ENCODE data around the gene PNLIP. TPM values are rescaled to one million over a fixed set of nuclear protein-coding genes. Genes with fewer than 3 reads are reported as not detected.

PNLIP gene
- total RNA-seq (1 to 10 TPM in 3 of 9 donors, under 1 TPM in 3, not detected in 3; 0.45 to 2.2 (median 1.00) TPM), polyA plus RNA-seq (under 1 TPM in 2 of 3 donors, not detected in 1; 0.16 to 0.88 TPM)
- long read RNA-seq, donor 1: 0 reads
- long read RNA-seq, donor 2: 0 reads
- long read RNA-seq, donor 3: 0 reads
- long read RNA-seq, donor 4, partial matches to known transcripts: 0 of 1 reads
- long read RNA-seq, donor 4, other reads (novel, unspliced or antisense): 0 of 1 reads
- long read RNA-seq, donor 5: 0 reads
- long read RNA-seq, donor 6: 0 reads
- long read RNA-seq, donor 7: 0 reads
- long read RNA-seq, donor 8, partial matches to known transcripts: 0 of 1 reads
- long read RNA-seq, donor 8, other reads (novel, unspliced or antisense): 0 of 1 reads
- long read RNA-seq, donor 9, partial matches to known transcripts: 0 of 1 reads
- long read RNA-seq, donor 9, other reads (novel, unspliced or antisense): 0 of 1 reads
- long read RNA-seq, donor 10: 0 reads

GRCh38 chr10:116545756-116546155, at the start of gene PNLIP:
TSS of gene PNLIP (plus strand) at chr10:116545931. CDS start at chr10:116546093, 162 bp downstream.
- H3K4me1 ChIP-seq (replicated peaks in 1 of 2): no peaks in the 10 kb centered on the region
- intact Hi-C loops (cut with DNase I): no loop called here
- no peak for DNase-seq
- no peaks in the 10 kb centered on the region for H3K9me3 ChIP-seq (replicated peaks in 1 of 3)
- no peak within 1 kb of the TSS for H3K4me3 ChIP-seq
- no peaks in the 10 kb centered on the region for H3K36me3 ChIP-seq (replicated peaks in 1 of 2)
- 66 to 81% (median 70%) methylated on average over 8 of the region's 8 CpGs for WGBS, 4 donors
- H3K27me3 ChIP-seq: no peaks in the 10 kb centered on the region
- no peak within 1 kb of the TSS for H3K27ac ChIP-seq
- no peak for TF ChIP-seq CTCF (IDR thresholded peaks at IDR 0.05)
- TF ChIP-seq POLR2A (IDR thresholded peaks at IDR 0.05): no peak

GRCh38 chr10:116504786-116505185, 40.9 kb upstream of the PNLIP start:
- intact Hi-C loops (cut with DNase I): no loop called here
- Histone ChIP-seq H3K4me3 (no peak overlapping the region), H3K9me3 (replicated peaks in 1 of 3) (no peaks in the 10 kb centered on the region), H3K27ac (no peak overlapping the region), H3K27me3 (no peaks in the 10 kb centered on the region), H3K4me1 (replicated peaks in 1 of 2) (no peaks in the 10 kb centered on the region), H3K36me3 (replicated peaks in 1 of 2) (no peaks in the 10 kb centered on the region)
- DNase-seq: no peak
- TF ChIP-seq POLR2A (IDR thresholded peaks at IDR 0.05): no peak
- TF ChIP-seq CTCF (IDR thresholded peaks at IDR 0.05): no peak
- 67 to 72% (median 70%) methylated on average over 8 of the region's 8 CpGs for WGBS, 4 donors

GRCh38 chr10:116510565-116510964, 35.2 kb upstream of the PNLIP start:
- WGBS, 4 donors: 55 to 81% (median 66%) methylated on average over 3 of the region's 3 CpGs
- TF ChIP-seq CTCF (IDR thresholded peaks at IDR 0.05) (no peak), POLR2A (IDR thresholded peaks at IDR 0.05) (no peak)
- Histone ChIP-seq H3K36me3 (replicated peaks in 1 of 2) (no peaks in the 10 kb centered on the region), H3K27ac (no peak overlapping the region), H3K4me1 (replicated peaks in 1 of 2) (no peaks in the 10 kb centered on the region), H3K4me3 (no peak overlapping the region), H3K9me3 (replicated peaks in 1 of 3) (no peaks in the 10 kb centered on the region), H3K27me3 (no peaks in the 10 kb centered on the region)
- intact Hi-C loops (cut with DNase I): no loop called here
- DNase-seq: no peak

- no peaks in the 10 kb centered on the region for H3K4me1 ChIP-seq (replicated peaks in 1 of 2)
- no peaks in the 10 kb centered on the region for H3K27me3 ChIP-seq
- no peaks in the 10 kb centered on the region for H3K9me3 ChIP-seq (replicated peaks in 1 of 3)
- intact Hi-C loops (cut with DNase I): no loop called here
- no peaks in the 10 kb centered on the region for H3K36me3 ChIP-seq (replicated peaks in 1 of 2)
- no peak for DNase-seq
- H3K4me3 ChIP-seq: no peak overlapping the region
- WGBS, 4 donors: 44 to 65% (median 60%) methylated on average over 3 of the region's 3 CpGs
- H3K27ac ChIP-seq: no peak overlapping the region
- no peak for TF ChIP-seq POLR2A (IDR thresholded peaks at IDR 0.05)
- TF ChIP-seq CTCF (IDR thresholded peaks at IDR 0.05): no peak
These were observed 34.4 kb upstream of the PNLIP start for GRCh38 chr10:116511365-116511764.

Data from adrenal gland (tissue), 19 donors.